Measurements from ENCODE around the gene CFAP92. TPM values are rescaled to one million over a fixed set of nuclear protein-coding genes. Genes with fewer than 3 reads are reported as not detected.
A peak's percentile ranks its signal among the peaks of the same experiment; 100 is the strongest.

The CFAP92 gene
- total RNA-seq, 1 donor from 2014 or later, result 2.0 TPM

- Histone ChIP-seq H3K36me3 (no peaks in the 10 kb centered on the region), H3K4me3 (peak overlapping the region; percentile 9), H3K27ac (peak overlapping the region; percentile 60), H3K9me3 (no peaks in the 10 kb centered on the region), H3K4me1 (peaks cover 81% of the 10 kb centered on the region), H3K27me3 (ENCODE audit: low read depth) (peaks cover 38% of the 10 kb centered on the region)
- ATAC-seq (no peak), DNase-seq (no peak)
- TF ChIP-seq CTCF (IDR thresholded peaks at IDR 0.05), result no peak
- intact Hi-C loops (cut with DNase I), result no loop called here
Measured at GRCh38 chr3:129004639-129005295, 10.9 kb upstream of the CFAP92 start.

- H3K27me3 ChIP-seq (ENCODE audit: low read depth), result peaks cover 44% of the 10 kb centered on the region
- intact Hi-C loops (cut with DNase I), result no loop called here
- peak; percentile 80 for DNase-seq
- peak; percentile 79 to 83 for ATAC-seq
- TF ChIP-seq CTCF (IDR thresholded peaks at IDR 0.05), result no peak
- H3K36me3 ChIP-seq, result no peaks in the 10 kb centered on the region
- no peaks in the 10 kb centered on the region for H3K9me3 ChIP-seq
- H3K27ac ChIP-seq, result peak overlapping the region; percentile 77
- H3K4me3 ChIP-seq, result peak overlapping the region; percentile 75
- peaks cover 78% of the 10 kb centered on the region for H3K4me1 ChIP-seq
Measured at GRCh38 chr3:129003578-129004112, 9.8 kb upstream of the CFAP92 start.

GRCh38 chr3:129002573-129003569 lies 9.0 kb upstream of the CFAP92 start:
- no peak for TF ChIP-seq CTCF (IDR thresholded peaks at IDR 0.05)
- Histone ChIP-seq H3K9me3 (no peaks in the 10 kb centered on the region), H3K36me3 (no peaks in the 10 kb centered on the region), H3K4me1 (peaks cover 74% of the 10 kb centered on the region), H3K4me3 (peak overlapping the region; percentile 75), H3K27me3 (ENCODE audit: low read depth) (peaks cover 44% of the 10 kb centered on the region), H3K27ac (peak overlapping the region; percentile 77)
- intact Hi-C loops (cut with DNase I), result no loop called here
- no peak for DNase-seq
- ATAC-seq, result no peak

GRCh38 chr3:129001806-129002572 lies 8.1 kb upstream of the CFAP92 start:
- no peak for DNase-seq
- H3K36me3 ChIP-seq, result no peaks in the 10 kb centered on the region
- peak; percentile 8 to 11 for ATAC-seq
- no peak for TF ChIP-seq CTCF (IDR thresholded peaks at IDR 0.05)
- peak overlapping the region; percentile 77 for H3K27ac ChIP-seq
- intact Hi-C loops (cut with DNase I), result no loop called here
- H3K4me3 ChIP-seq, result peak overlapping the region; percentile 75
- H3K27me3 ChIP-seq (ENCODE audit: low read depth), result peaks cover 44% of the 10 kb centered on the region
- peaks cover 65% of the 10 kb centered on the region for H3K4me1 ChIP-seq
- no peaks in the 10 kb centered on the region for H3K9me3 ChIP-seq

Measured in lower lobe of right lung (tissue), 2 donors.